HG02970 (cell line): ENCODE measurements around the gene CCDC60.
"Not testable (repeated sequence)": the region's sequence is repeated elsewhere in the genome, so short reads cannot be mapped to it uniquely, and the experiment has no call there.

Source experiments
- ATAC-seq: cut with Tn5 transposase; IDR thresholded peaks from one replicate; pipeline ENCODE4 v1.9.1; 2021; ENCODE audit warnings: mild to moderate bottlenecking, moderate library complexity, moderate number of reproducible peaks; ENCODE audit not compliant: unreplicated experiment, low FRiP score

The CCDC60 gene

DNA sequence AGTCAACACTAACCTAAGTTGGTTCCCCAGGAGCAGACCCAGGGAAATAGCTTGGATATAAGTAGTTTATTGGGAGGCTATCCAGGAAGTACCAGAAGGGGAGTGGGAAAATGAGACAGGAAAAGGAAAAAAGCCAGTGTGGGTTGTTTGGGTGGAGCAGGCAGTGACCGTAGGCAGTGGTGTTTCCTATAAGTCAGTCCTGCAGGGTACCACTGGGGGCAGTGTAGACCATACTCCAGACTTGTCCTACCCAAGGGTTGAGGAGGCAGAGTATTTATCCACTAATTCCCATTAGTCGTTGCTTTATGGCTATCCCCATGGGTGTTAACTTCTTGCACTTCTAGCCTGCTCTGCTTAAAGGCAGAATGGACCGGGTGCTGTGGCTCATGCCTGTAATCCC, 6.4 kb upstream of the CCDC60 start:
- ATAC-seq: no peak

DNA sequence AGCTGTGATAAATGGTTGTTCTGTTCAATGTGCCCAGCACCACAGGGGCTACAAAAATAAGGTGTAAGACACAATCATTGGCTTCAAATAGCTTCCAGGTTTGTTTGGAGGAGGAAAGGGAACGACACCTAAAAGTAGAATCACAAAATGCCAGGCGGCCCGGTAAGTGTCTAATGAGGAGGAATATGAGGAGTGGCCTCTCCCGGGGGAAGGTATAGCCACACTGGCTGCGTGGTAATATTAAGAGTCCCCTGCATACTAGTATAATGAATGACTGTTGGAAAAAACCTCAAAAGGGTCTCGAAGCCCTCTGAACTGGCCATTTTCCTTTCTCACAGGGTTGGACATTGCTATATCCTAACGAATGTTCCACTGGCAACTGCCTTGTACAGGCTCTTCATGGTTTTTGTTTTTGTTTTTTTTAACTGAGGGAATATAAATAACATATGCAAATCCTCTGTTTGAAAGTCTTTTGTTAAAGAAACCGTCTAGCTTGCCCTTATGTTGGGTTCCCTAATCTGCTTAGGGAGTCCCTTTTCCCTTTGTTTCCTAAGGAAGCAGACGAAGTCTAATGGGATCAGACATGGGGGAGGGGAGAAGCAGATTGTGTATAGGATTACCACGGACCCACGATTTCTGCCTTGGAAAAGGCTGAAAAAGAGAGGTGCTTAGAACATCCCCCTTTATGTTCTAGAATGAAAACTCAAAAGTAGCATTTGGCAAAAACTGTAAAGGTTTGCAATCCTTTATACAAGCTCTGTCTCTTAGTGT, 4.2 kb downstream of the CCDC60 start:
- no peak for ATAC-seq

DNA sequence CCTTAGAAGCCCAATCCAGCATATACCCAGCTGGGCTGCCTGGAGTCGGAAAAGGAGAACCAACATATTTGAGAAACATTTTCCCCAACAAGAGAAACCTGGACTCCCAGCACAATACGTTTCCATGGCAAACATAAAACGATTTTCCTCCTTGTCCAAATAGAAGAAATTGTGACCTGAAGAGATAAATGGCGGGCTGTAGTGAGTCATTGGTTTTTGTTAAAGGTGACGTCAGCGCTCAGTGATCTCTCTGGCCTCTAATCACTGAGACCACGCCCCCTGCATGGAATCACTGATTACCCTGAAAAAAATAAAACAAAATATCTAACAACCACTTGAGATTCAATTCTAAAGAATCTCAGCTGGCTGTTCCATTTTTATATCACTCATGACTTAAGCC, 6.0 kb downstream of the CCDC60 start:
- ATAC-seq: no peak

DNA sequence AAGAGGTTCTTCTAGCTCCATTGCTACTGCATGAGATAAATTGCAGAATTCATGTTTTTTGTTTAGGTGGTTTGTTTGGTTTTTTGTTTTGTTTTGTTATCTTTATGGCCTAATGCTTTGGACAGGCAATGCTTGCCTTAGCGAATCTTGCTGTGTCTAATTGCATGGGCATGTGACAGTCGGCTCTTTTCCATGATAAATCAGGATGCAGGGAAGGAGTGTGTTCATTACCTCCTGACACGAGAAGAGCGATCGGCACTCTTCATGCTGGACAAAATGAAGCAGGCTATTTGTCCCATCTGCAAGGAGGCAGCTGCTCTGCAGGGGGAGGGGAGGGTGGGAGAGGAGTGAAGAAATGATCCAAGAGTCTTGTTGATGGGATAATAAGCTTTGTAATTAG, 6.5 kb downstream of the CCDC60 start:
- ATAC-seq: no peak

DNA sequence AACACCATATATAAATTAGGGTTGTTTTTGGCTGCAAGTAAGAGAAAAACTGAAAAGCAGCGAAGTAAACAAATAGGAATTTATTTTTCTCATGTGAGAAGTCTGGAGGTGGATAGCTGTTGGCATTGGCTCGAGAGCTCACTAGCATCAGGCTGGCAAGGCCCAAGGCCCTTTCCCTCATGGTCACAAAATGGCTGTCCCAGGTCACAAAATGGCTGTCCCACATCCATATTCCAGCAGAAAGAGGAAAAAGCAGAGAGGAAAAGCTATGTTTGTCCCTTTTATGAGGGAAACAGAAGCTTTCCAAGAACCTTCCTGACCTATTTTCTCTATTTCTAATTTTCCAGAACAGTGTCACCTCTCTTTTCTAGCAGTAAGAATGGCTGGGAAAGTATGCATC, 7.5 kb downstream of the CCDC60 start:
- no peak for ATAC-seq

DNA sequence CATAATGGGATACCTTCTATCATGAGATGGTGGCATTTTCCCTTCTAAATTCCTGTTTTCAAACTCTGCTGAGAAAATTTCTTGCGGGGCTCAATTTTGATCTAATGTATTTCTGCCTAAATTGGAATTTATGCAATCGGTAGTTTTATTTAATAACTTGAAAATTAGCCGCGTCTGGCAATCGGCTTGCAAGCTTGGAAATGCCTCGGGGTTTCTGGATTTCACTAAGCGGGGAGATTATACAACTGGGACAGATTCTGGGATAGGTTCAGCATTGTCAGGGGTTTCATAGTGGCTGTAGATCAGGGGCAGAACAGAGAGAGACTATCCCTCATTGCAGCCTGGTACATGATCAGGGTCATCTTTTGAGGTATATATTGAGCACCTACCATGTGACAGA, 8.6 kb downstream of the CCDC60 start:
- no peak for ATAC-seq

DNA sequence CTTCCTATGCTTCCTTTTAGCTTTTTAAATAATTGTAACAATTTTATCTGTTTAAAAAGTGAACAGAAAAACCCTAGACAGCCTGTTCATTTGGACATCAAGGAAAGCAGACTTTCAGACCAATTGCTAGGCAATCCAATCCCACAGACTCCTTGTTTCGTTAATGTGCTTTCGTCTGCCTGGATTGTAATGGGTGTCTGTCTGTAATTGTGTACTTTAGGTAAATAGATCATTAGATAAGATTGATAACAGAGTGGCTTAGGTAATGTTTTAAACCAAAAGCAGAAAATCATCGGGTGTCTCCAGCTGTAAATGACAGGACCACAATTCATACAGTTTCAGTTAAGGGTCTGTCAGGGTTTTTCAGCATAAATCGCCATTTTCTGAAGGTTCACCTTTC, 19.6 kb downstream of the CCDC60 start:
- ATAC-seq: no peak

DNA sequence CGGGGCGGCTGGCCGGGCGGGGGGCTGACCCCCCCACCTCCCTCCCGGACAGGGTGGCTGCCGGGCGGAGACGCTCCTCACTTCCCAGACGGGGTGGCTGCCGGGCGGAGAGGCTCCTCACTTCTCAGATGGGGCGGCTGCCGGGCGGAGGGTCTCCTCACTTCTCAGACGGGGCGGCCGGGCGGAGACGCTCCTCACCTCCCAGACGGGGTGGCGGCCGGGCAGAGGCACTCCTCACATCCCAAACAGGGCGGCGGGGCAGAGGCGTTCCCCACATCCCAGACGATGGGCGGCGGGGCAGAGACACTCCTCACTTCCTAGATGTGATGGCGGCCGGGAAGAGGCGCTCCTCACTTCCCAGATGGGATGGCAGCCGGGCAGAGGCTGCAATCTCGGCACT, 25.8 kb downstream of the CCDC60 start:
- not testable (repeated sequence) for ATAC-seq

DNA sequence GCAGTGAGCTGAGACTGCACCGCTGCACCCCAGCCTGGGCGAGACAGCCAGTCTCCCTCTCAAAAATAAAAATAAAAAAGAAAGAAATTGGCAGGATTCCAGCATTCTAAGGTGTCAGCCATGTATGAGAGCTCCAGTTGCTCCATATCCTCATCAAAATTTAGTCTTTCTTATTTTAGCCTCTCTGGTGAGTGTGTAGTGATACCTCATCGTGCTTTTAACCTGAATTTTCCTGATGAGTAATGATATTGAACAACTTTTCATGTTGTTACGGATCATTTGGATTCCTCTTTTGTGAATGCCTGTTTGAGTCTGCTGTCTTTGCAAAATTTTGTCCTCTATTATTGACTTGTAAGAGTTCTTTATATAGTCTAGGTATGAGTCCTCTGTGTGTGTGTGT, 28.5 kb downstream of the CCDC60 start:
- ATAC-seq: no peak

DNA sequence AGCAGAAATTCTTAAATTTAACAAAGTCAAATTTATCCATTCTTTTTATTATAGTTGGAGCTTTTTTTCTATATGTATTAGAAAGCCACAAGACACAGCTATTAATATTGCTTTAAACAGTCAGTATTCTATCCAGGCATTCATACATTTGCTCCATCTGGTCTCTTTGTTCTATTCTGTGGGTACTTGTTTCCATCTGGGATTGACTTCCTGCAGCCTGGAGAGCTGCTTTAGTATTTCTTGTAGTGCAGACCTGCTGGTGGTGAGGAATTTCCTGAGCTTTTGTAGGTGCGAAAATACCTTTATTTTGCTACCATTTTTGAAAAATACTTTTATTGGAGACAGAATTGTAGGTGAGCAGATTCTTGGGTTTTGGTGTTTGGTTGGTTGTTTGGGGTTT, 29.0 kb downstream of the CCDC60 start:
- no peak for ATAC-seq

DNA sequence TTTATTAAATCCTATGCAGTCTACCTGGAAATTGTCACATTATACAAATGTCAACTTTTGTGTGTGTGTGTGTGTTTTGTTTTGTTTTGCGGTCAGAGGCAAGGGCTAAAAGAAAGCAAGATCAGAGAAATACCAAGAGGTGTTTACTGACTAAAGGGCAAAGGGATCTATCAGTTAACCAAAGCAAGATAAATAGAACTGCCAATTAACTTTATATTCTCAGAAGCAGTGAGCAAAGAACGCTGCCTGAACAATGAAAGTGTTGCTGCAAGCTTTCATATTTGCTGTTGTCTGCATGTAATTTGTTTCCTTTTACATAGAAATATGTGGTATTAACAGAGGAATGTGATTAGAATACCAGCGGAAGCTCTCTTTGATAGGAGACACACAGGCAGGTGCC, 30.9 kb downstream of the CCDC60 start:
- ATAC-seq: no peak

DNA sequence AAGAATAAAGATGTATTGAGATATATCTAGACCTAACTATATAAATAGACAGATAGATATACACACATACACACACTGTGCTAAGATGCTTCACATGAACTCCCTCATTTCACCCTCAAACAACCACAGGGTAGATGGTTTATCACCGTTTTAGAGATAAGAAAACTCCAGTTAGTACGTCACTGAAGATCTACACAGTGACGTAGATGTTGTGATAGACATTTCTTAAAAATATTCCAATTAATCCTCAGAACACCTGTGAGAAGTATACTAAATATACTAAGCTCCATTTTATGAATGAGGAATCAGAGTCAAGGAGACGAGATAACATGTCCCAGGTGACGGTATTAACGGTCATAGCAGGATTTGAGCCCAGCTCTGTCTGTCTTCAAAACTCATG, 31.5 kb downstream of the CCDC60 start:
- ATAC-seq: no peak

DNA sequence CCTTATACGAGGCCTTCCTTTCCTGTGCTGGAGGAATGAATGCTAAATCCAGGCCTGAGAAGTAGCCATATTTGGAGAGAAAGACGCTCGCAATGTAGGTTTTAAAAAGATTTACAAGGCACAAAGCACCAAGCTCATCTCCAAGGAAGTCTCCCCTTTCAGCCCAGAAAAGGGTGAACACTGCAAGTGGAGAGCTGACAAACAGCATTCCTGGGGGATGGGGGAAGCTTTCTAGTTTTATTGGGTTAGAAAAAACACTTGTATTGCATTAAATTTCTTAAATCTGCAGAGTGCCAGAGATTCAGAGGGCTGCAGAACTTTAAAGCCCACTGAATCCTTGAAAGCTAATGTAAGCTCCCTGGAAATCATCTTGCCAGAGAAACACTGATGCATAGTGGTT, 34.6 kb downstream of the CCDC60 start:
- ATAC-seq: no peak

DNA sequence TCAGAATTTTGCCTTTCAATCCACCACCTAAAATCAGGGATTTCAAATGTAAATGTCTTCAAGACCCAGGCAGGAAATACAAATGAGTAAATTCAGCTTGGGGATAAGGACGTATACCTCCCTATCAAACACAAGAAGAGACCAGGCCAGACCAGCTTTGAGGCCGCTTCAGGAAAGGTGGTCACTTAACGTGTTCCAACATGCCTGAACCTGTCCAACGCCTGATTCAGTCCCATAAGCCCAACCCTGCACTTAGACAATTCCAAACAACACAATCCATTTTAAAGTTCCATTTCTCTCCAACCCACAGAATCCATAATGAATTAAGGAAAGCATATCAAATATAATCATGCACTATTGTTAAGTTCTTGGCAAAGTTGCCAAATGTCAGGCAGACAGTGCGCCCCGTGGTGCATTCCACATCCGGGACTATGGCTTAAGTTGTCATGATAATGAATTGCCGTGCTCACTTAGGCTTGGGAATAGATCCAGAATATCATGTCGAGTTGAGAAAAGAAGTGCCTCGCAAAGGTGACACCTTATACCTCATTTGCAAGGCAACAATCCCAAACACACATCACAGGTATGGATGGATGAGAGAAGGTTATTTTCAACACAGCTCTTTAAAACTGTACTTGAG, 35.5 kb downstream of the CCDC60 start:
- ATAC-seq: no peak

DNA sequence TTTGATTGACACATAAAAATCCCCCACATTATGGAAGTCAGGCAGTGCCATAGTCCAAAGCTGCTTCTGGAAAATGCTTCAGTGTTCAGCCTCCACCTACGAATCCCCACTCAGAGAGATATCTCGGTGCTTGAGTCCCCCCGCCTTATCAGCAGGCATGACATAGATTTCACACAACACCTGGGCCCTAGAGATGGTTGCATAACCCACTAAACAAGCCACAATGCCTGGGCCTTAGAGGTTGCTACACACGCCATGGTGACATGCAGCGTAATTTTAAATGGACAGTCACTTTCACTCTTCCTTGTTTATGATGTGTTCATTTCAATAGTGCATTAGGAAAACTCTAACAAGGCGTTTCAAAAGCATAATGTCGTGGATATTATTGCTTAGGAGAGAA, 38.0 kb downstream of the CCDC60 start:
- ATAC-seq: no peak

DNA sequence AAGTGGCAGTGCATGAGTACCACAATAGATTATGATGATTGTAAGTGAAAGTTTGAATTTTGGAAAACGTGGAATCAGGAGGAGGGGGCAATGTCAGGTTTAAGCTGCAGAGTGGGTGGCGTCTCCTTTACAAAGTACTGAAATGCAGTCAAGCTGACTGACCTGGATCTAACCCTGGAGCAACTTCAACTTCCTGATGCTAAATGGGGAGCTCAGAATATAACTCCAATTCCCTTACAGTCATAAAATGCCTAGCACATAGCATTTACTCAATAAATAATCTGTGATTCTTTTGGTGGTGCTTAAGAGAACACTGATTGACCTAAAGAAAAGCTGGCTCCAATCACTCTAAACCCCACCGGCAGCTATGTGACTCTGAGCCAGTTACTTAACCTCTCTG, 38.5 kb downstream of the CCDC60 start:
- no peak for ATAC-seq

DNA sequence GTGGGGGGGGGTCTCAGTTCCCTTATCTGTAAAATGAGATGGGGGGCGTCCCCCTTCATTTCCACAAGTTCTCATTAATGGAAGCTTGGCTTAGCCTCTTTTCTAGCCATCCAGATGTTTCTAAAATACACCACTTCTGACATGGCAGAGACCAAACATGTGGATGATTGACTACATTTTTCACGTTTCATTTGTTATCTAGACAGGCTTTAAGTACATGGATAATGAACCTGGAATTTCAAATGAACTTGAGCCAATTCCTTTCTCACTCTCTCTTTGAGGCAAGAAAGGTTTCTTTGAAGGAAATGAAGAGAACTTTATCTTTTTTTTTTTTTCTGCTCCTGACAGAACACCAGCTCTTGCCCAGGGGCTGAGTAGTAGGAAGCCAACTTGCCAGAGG, 39.1 kb downstream of the CCDC60 start:
- ATAC-seq: no peak

DNA sequence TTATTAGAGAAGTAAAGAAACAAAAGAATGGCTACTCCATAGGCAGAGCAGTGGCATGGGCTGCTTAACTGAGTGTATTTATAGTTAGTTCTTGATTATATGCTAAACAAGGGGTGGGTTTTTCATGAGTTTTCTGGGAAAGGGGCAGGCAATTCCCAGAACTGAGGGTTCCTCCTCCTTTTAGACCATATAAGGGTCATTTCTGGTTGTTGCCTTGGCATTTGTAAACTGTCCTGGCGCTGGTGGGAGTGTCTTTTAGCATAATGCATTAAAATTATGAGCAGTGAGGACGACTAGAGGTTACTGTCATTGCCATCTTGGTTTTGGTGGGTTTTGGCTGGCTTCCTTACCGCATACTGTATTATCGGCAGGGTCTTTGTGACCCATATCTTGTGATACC, 40.1 kb downstream of the CCDC60 start:
- no peak for ATAC-seq

DNA sequence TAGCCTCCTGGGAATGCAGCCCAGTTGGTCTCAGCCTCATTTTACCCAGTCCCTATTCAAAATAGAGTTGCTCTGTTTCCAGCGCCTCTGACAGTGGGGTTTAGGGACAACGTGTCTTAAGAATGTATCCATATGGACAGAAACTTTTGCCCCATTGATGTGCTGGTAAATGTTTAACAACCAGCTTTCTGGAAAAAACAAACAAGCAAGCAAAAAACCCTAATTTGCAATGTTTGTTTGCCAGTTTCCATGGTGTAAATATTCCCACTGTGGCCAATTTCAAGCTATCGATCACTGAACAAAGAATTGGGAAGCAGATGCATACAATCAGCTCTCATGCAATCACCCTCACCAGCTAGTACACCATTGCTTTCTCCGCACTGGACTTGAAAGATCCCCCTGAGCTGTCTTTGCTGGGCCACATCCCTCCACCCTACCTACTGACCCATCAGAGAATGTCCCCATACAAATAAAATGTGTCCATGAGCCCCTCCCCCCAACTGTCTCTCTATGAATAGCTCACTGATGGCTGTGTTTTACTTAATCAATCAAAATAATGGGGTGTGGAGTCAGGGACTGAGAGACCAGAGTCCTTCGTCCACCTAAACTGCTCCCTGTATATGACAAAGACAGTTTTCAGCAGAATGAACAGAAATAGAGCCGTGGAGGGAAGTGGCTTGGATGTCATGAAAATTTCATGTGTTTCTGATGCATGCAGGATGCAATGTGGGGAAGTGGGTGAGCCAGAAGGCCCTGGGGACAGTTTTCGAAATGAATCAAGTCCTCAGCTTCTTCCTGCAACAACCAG, 40.8 kb downstream of the CCDC60 start:
- ATAC-seq: no peak

DNA sequence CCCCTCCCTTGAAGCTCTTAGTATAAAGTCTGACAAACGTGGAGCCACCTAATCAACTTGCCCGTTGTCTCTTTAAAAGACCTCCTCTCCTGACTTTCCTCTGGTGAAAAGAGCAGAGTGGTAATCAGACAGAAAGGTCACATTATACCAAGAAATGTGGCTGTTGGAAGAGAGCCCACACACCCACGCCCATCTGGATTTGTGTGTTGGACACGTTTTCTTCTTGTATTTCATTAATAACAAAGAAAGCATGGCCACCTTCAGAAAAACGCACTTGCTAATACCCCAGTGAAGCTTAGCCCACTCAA, 41.3 kb downstream of the CCDC60 start:
- no peak for ATAC-seq

DNA sequence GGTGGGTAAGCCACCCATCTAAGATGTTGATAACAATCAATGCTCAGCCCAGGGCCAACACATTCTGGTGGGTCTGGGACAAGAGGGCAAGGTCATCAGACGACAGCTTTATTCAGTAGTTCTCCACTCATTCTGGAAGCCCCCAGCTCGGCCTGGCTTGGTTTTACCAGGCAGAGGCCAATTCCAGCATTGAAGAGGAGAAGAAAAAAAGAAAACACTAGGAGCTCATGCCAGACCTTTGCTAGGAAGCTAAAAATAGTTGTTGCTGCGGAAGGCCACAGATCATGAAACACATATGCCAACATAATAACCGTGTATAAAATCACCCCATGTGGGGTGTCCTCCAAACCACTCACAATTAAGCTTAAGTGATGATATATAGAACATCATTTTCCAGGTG, 44.4 kb downstream of the CCDC60 start:
- ATAC-seq: no peak
